HEK293T (cell line): ENCODE results near the gene ARHGEF16.

Experiments
- ELF4 ChIP-seq: fragments of 450-650 bp; IDR thresholded peaks from 2 replicates; pipeline ENCODE4 v1.6.1; 2017; ENCODE audit warnings: antibody characterized with exemption
- FOXM1 ChIP-seq: fragments of 450-650 bp; IDR thresholded peaks from 2 replicates; pipeline ENCODE4 v1.6.1; 2017; ENCODE audit warnings: mild to moderate bottlenecking, borderline replicate concordance
- HDGF ChIP-seq: fragments of 450-650 bp; IDR thresholded peaks from 2 replicates; pipeline ENCODE4 v1.6.1; 2017; ENCODE audit warnings: antibody characterized with exemption, borderline replicate concordance
- TARDBP ChIP-seq: fragments of 450-650 bp; IDR thresholded peaks from 2 replicates; pipeline ENCODE4 v1.6.1; 2016
- TF ChIP-seq, protein P1 (sequence below): fragments of 450-650 bp; IDR thresholded peaks from 2 replicates; pipeline ENCODE4 v1.6.1; 2016

DNA sequence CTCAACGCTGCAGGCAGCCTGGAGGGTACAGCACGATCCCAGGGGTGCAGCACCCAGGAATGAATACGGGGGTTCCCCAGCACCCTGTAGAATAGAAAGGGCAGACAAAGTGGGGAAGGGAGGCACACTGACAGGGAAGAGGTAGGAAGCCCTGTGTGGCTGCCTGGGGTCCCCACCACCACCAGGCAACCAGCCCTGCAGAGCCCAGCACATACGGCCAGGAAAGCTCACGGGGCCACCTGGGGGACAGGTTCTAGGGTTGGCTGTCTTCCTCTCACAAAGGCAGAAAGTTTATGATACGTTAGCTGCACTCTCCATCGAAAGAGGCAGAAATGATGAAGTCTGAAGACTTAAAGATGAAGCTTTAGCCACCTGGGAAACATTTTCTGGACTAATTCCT is 52.5 kb downstream of the ARHGEF16 start:
- TF ChIP-seq HDGF (no peak), FOXM1 (no peak), TARDBP (no peak), ELF4 (no peak)
- TF ChIP-seq, protein P1, sequence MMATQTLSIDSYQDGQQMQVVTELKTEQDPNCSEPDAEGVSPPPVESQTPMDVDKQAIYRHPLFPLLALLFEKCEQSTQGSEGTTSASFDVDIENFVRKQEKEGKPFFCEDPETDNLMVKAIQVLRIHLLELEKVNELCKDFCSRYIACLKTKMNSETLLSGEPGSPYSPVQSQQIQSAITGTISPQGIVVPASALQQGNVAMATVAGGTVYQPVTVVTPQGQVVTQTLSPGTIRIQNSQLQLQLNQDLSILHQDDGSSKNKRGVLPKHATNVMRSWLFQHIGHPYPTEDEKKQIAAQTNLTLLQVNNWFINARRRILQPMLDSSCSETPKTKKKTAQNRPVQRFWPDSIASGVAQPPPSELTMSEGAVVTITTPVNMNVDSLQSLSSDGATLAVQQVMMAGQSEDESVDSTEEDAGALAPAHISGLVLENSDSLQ: no peak
